GM19328 (cell line): ENCODE results near the gene GMDS.

Source experiments
- ATAC-seq: cut with Tn5 transposase; IDR thresholded peaks from one replicate; pipeline ENCODE4 v1.9.1; 2021; ENCODE audit warnings: mild to moderate bottlenecking, moderate library complexity; ENCODE audit not compliant: unreplicated experiment

GMDS gene

DNA sequence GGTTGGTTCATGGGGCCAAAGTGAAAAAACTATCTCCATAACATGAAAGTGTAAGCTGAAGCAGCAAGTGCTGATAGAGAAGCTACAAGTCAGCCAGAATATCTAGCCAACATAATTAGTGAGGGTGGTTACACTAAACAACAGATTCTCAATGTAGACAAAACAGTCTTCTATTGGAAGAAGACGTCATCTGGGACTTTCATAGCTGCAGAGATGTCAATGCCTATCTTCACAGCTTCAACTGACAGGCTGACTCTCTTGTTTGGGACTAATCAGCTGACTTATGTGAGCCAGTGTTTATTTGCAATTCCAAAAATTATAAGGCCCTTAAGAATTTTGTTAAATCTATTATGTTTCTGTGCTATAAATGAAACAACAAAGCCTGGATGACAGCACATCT is 63.2 kb downstream of the GMDS start:
- no peak for ATAC-seq

DNA sequence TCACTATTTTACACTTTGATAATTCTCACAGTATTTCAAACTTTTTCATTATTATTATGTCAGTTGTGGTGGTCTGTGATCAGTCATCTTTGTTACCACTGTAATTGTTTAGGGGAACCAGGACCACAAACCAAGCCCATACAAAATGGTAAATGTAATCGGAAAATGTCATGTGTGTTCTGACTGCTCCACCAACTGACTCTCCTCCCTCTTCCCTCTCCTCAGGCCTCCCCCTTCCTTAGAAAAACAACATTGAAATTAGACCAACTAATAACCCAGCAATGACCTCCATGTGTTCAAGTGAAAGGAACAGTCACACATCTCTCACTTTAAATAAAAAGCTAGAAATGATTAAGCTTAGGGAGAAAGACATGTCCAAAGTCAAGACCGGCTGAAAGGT is 63.8 kb downstream of the GMDS start:
- ATAC-seq, result no peak

DNA sequence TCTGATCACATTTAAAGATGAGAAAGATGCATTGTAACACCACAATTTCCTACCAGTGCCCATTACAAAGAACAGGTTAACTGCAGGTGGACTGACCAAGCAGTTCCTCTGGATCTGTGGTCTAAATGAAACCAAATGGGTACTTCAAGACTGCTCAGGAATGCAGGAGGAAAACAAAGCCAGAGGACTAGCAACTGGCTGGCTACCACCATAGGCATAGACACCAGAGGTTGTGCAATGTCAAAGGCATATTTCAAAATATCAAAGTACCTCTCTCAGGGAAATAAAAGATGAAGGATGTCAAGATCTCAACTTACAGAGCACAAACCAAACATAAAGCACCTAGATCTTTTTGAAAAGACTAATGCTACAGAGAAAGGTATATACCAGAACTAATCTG is 65.5 kb downstream of the GMDS start:
- no peak for ATAC-seq

DNA sequence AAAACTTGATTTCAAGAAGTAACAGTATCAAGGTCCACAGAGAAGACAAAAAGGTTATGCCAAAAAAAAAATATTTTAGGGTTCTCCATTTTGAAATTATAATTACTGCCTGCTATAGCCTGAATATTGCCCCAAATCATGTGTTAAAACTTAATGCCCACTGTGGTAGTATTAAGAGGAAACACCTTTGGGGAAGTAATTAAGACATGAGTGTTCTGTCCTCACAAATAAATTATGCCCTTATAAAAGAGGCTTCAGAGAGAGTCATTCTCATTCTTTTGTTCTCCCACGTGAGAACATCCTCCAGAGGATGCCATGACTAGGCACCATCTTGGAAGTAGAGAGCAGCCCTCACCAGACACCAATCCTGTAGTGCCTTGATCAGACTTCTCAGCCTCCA is 66.2 kb downstream of the GMDS start:
- ATAC-seq, result no peak

DNA sequence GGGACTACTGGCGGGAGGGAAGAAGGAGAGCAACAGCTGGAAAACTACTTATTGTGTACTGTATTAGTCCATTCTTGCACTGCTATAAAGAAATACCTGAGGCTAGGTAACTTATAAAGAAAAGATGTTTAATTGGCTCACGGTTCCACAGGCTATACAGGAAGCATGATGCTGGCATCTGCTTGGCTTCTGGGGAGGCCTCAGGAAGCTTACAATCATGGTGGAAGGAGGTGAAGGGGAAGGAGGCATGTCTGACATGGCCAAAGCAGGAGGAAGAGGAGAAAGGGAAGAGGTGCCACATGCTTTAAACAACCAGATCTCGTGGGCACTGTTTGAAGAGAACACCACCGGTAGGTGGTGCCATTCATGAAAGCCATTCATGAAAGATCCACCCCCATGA is 67.3 kb downstream of the GMDS start:
- no peak for ATAC-seq

DNA sequence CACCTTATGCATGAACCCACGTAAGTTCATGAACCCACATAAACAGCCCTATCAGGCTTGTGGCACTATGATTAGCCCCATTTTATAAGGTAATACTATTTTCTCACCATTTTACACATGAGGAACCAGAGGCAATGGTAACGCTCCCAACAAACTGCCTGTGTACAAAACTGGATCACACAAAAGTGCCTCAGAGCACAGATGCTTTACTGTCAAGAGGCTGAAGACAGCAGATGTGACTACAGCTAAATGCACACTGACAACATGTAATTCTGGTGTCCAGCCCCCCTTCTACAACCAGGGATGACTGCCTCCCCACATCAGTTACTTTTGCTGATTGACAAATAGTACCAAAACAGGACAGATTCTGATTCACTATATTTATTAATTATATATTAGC is 69.6 kb downstream of the GMDS start:
- no peak for ATAC-seq

DNA sequence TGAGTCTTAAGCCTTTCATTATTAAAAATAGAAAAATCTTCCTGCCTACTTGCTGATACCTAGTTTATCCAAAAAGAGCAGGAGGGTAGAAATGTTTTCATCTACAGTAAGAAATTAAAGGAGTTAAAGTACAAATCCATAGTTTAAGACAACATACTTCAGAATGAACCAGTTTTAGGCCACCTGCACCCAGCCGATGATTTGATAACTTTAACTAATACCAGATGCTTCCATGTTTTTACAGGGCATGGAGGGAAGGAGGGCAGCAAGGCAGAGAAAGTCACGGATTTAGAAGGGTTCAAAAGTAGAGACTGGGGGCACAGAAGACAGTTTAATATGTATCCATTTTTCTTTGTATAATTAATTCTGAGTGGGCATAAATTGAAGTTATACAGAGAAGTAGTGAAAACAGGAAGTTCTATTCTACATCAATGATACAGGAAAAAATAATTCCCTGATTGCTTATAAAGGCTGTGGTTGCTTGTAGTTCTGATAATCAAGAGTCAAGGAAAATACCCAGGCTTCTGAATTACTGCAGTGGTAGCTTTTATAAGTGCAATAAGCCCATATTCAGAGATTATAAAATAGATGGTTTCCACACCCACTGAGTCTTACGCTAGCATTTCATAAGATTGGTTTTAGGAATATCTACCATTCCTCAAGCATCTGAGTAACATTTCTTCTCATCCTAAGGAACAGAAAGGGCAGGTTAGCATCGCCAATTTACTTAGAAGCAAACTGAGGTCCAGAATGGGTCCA is 72.0 kb downstream of the GMDS start:
- no peak for ATAC-seq

DNA sequence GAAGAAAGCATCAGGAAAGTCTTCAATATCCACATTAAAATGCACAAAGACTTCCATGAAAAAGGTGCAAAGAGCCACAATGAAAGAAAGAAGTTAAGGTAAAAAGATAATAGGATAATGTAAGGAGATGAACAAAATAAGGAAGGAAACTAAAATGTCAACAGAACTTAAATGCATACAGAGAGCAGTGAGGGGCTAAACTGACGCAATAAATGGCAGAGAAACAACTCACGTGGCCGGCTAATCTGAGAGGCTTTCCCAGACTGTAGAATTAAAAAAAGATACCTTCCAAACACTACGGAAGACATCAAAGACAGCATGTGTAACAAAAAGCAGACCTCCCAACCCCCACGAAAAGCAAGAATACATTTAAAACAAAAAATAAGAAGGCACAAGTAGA is 73.7 kb downstream of the GMDS start:
- ATAC-seq, result no peak

DNA sequence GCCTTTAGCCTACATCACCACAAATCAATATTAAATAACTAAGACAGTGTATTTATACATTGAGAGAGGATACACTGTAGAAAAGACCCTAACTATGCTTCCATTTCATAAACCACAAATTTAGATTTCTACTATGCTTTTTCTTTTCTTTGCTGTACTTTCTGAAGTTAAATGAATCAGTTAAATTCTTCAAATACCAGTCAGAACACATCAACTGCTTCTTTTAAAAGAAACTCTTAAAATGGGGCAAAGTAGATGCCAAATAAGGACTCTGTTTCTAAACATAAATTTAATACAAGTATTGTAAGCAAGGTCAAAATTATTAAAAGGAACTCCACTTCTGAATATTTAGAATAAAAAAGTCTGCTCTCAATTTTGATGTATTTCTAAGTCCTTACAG is 76.9 kb downstream of the GMDS start:
- ATAC-seq, result no peak

DNA sequence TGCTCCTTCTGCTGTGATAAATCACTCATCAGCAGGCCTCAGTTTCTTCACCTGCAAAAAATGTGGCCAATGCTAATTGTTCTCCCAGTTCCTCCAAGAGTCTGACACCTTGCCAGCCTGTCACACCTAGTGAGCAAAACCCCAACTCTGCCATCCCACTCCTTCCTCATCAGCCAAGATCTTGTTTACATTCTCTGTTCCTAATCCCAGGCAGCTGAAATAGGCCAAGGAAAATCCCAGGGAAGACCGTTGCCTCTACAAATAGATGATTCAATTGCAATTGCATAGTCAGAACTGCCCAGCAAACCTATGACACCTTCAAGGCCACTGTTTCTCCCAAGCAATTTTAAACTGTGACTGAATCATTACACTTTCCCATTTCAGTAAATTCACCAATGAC is 78.7 kb downstream of the GMDS start:
- ATAC-seq, result no peak

DNA sequence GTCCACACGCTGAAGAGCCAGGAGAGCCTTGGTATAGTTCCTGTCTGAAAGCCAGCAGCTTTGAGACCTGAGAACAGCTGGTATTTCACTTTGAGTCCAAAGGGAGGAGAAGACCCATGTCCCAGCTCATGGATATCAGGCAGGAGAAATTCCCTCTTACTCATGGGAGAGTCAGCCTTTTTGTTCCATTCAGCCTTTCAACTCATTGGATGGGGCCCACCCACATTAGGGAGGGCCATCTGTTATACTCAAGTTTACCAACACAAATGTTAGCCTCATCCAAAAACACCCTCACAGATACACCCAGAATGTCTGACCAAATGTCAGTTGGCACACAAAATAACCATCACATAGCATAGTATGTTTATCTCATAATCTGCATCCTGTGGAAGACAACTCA is 80.1 kb downstream of the GMDS start:
- no peak for ATAC-seq

DNA sequence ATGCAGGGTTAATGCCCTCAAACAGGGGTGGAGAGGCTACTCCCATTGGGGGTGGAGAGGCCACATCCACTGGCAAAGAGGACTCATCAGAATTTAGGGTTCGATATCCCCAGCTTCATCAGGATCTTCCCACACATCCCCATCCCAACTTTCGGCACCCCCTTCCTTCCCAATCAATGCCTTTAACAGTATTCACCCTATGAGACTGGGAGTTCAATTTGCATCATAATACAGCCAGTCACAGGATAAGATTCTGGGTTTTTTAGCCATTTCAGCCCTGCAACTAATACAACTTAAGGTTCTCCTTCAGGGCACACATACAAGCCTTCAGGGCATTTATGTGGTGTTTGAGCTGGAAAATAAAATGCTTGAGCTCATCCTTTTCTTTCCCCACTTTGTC is 80.9 kb downstream of the GMDS start:
- no peak for ATAC-seq

DNA sequence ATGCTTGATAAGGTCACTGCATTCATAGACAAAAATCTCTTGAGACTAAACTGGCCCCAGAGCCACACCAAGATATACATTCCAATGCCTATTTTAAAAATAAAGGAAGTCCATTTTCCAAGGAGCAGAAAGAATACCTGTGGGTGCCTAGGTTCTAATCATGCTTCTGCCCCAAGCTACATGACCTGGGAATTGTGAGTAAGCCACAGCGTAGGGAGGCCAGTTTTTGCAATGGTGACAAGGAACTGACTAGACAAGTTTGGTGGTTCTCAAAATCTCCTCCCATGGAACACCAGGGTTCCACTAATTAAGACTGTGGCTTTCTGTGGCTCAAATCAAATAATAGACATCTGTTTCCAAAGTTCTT is 83.3 kb downstream of the GMDS start:
- no peak for ATAC-seq

DNA sequence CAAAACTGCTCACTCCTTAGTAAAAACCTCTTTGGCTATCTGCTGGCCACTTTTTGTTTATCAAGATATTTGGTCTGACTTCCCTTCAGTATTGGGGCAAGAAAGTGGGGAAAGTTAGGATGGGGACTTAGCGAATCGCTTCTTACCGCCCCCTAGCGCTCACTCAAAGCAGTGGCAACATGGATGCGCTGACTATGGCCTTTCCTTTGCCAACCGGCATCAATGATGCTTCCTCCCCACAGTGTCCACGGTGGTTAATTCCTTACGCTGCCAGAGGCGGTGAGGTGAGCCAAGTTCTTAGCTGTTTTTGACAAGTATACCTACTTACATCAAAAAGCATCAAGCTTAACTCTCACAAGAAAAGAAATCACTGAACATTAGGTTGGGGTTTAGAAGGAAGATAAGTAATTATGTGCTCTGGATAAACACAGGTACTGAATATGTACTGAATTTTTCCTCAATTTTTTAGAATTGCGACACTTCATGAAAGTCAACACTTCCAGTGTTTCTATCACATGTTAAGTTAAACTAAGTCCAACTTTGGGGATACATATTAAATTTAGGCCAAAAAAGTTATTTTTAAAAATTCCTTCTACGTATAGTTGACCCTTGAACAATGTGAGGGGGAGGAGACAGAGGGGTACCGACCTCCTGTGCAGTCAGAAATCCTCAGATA is 86.7 kb downstream of the GMDS start:
- no peak for ATAC-seq

DNA sequence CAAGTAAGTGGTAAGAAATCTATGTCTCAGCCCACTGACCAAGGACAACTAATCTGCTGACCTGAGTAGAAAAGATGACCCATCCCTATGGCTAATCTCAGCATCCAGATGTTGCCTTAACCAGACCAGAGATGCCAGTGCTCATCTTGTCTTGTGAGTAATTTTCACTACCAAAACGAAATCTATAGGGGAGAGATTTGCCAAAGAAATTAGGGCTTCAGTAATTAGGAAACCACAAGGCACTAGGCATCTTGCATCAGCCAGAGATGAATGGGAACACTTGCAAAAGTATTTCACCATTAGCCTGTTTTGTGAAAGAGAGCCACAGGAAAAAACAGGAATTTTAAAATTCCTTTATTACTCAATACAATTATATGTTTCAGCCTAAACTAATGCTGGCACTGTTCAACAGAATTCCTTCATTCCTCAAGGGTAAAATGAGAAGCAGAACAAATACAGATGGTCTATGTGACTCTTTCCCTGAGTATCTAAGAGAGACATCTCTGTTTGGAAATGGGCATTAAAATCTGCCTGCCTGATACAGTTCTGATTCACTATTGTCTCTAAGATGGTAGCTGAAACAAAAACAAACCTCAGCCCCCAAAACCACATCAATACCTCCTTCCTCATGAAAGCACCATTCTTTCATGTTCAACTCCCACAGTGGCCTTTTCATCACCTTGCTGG is 87.8 kb downstream of the GMDS start:
- ATAC-seq, result no peak

DNA sequence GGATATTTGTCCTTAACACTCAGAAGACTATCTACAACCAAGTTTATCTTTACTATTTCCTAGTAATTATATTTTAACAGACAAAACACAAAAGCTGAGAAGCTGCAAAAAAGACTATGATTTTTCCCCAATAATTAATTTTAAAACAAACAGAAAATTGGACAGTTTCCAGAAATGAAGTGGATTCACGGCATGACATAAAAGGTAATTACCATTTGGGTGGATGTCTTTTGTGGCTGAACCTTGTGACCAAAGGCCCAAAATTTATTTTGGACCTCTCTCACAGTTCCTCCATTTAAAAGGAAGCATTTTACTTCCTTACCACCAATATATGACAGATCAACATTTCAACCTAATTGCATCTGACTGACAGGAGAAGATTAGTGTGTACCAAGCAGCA is 90.2 kb downstream of the GMDS start:
- no peak for ATAC-seq

DNA sequence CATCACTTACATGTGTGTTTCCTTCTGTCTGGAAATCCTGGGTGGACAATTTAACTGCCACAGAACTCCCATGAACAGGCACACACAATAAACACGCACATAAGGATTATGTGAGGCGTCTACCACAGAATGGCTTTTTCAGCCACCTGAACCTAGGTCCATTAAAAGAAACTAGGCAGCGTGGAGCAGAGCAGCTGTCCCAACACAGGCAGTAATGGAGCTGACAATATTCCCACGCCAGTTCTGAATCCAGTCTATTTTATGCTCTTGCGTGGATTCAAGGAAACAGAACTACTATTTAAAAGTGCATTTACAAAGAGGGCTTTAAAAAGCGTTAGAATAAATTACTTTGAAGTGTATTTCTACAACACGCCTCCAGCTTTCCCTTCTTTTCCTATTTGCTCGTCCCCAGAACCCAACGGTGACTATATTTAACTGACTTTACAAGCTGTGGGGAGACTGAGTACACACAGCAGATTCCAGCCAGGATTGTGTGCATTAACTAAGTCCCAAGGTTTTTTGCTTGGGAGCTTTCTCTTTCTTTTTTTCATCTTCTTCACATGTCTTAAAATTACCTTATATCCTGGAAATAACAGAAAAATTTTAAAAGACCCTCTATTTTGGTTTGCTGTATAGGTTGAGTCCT is 95.9 kb downstream of the GMDS start:
- ATAC-seq, result no peak

DNA sequence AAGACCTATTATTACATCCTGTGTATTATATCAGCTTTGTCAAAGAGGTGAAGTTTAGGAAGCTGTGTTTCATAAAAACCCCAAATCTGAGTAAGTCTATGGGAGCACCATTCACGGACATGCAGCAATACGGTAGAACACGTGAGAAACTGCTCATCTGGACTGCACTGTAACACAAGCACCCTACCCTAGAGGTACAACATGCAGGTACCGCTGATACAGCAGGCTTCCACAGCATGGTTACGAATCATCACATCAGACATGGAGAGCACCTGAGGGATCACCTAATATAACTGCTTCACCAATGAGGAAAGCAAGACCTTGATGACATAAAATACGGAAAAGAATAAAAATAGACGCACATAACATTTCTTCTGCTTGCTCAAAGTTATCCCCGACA is 96.7 kb downstream of the GMDS start:
- ATAC-seq, result no peak

DNA sequence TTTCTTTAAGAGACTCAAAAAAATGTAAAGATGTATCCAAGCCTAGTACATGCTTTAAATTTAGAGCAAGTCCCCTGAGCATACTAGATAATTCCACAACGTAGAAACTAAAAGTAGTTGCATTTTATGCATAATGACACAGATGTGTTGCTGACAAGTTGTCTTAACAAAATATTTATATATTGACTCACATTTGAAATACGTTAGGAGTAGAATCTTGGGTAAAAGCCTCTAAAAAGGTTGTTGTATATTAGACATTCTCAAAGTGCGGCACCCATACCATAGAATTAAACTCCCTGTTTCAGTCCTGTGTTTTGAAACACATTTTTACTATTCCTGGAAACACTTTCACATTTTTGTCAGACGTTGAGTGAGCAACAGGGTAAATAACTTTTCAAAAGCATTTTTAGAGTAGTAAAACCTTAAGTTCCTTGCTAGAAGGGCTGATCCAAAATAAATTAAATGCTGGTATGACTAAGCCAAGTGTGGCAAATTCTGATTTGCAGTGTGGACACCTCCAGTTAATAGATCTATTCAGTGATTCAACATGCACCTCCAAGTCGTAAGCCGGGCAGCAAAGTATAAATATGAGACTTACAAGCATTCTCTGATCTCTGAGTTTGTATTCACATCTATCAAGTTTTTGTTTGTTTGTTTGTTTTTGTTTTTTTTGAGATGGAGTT is 97.5 kb downstream of the GMDS start:
- no peak for ATAC-seq

DNA sequence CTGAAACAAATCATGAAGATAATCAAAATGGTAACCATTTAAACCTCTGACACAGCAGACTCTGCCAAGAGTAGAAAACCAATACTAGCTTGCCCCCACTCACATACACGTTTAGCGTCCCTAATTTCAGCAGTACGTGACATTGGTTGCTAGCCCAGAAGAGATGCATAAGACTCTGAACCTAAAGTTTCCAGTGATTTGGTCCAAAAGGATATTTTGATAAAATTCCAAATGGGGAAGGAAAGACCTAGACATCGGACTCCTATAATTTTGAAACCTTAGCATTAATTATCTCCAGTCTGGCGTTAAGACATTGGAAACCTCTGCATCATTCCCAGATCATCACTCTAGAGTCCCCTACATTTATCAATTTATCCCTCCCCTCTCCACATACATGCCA is 98.1 kb downstream of the GMDS start:
- ATAC-seq, result no peak

DNA sequence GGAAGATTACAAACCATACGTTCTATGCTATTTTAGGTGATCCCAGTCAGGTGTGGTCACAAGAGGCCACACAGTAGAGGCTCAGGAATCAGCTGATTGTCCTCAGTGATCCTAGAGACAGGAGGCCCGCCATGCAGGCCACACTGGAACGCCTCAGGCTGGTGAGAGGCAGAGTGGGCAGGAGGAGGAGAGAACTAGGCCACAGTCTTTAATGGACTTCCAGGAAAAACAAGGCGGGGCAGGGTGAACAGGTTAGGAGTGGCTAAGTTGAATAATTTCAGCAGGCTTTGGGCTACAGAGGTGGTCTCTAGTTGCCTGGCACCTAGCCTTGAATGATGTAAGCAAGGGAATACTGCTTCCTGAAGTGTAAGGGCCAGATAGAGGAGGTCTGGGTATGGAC is 101.2 kb downstream of the GMDS start:
- ATAC-seq, result no peak
